ENCODE results near the gene IL1R1.
A peak's percentile ranks its signal among the peaks of the same experiment; 100 is the strongest.

IL1R1 gene

DNA sequence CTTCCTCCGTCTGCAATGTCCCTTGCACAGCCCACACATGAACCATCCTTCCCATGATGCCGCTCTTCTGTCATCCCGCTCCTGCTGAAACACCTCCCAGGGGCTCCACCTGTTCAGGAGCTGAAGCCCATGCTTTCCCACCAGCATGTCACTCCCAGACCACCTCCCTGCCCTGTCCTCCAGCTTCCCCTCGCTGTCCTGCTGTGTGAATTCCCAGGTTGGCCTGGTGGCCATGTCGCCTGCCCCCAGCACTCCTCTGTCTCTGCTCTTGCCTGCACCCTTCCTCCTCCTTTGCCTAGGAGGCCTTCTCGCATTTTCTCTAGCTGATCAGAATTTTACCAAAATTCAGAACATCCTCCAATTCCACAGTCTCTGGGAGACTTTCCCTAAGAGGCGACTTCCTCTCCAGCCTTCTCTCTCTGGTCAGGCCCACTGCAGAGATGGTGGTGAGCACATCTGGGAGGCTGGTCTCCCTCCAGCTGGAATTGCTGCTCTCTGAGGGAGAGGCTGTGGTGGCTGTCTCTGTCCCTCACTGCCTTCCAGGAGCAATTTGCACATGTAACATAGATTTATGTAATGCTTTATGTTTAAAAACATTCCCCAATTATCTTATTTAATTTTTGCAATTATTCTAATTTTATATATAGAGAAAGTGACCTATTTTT is 35.4 kb downstream of the IL1R1 start:
- DNase-seq: no peak

DNA sequence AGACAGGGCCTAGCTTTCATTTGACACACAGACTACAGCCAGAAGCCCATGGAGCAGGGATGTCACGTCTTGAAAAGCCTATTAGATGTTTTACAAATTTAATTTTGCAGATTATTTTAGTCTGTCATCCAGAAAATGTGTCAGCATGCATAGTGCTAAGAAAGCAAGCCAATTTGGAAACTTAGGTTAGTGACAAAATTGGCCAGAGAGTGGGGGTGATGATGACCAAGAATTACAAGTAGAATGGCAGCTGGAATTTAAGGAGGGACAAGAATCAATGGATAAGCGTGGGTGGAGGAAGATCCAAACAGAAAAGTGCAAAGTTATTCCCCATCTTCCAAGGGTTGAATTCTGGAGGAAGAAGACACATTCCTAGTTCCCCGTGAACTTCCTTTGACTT is 36.5 kb downstream of the IL1R1 start:
- no peak for DNase-seq

DNA sequence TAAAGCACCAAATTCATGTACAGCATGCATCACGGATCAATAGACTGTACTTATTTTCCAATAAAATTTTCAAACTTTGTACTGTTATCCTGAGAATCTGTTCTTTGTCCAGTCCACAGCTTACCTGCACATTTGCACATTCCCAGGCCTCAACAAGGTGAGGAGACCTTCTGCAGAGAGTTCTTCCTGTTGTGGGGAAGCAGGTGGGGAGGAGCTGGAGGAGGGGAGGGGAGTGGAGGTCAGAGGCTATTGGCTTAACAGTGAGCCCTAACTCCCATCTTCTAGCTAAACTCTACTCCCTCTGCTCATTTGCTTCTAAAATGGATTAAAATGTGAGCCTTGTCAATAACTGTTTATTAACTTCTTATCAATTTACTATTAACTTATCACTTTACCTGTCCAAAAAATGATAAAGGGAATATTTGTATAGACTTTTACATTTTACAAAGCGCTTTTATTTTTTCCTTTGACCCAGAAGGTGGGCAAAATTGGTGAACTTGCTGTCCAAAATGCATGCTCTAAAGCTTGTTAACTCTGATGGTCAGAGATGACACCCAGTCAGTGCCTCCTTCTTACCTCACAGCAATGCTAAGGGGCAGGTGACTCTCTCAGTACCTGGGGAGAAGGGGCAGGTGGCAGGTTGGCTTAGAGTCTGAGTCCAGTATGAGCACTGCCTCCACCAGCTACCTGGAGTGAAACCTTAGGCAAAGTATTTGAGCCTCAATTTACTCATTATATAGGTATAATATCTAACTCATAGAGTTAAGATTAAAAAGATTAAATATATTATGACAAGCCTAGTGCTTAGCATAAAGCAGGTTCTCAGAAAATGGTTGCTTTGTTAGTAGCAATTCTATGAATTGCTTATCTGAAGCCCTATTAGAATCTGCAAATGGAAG is 37.5 kb downstream of the IL1R1 start:
- no peak for DNase-seq

DNA sequence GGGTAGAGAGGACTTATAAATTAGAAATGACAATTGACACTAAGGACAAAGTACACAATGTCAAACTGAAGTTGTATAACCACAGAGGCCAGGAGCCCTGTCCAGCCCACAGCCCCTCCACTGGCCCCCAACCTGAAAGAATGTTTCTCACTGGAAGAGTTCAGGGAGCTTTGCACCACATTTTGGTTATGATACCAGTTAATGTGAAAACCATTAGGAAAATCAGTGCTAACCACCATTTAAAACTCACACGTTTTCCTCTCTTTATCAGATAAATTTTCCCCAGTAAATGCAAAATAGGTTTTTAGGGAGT is 38.1 kb downstream of the IL1R1 start:
- DNase-seq: no peak

DNA sequence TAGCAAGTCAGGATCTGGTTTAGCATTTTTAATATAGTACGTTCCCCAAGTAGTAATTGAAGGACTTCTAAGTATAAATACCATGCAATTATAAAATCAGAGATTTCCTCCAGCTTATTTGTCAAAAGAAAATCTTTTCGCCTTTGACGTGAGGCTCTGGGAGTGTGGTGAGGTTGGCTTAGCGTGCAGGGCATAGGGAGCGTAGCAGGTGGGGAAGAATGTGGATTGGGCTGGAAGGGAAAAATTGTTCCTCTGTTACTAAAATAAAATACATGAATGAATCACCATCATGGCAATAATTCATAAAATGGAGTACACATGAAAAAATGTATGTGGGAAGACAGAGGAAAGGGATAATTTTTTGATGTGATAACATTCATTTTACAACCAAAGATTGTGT is 38.8 kb downstream of the IL1R1 start:
- DNase-seq: no peak

DNA sequence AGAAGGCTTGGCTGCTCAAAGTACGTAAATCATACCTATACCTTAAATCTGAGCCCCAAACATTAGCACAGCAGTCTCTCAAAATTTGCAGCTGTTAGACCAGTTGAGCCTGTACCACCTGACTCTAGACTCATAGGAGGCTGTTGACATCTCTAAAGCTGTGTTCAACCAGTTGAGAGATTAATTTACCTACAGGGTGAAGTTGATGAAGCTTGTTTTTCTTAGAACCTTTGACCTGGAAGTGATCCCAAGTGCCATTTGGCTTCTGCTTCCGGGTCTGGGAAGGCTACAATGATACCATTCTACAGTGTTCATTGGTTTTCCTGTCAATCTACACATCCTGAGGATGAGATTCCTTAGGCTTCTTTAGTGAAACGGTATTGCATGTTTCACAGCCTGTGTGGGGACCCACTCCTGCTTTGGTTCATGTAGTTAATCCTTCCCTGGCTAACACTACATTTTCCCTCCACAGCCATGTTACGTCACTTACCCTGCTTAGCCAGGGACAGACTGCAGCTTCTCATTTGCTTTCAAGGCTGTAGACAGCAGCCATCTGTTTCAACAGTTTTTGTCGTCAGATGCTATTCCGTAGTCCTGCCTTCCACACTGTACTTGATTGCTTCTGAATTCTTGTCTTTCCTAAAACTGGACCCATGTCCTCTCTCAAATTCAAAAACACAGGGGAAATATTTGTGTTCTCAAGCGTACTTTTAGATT is 39.5 kb downstream of the IL1R1 start:
- DNase-seq: no peak

DNA sequence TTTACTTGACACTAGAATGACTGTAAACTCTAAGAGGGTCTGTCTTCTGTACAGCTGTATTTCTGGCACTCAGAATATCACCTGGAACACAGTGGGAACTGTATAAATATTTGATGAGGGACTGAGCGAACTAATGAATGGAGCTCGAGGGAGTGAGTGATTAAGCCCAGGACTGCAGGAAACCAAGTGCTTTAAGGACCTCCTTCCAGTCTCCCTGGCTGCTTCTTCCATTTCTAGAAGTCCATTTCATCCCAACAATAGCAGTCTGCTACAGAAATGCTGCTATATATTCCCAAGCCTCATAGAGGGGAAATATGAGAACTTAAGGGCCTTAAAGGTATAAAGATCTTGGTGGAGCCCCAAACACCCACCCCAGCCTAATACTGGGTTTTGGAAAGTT is 41.5 kb downstream of the IL1R1 start:
- DNase-seq: no peak

DNA sequence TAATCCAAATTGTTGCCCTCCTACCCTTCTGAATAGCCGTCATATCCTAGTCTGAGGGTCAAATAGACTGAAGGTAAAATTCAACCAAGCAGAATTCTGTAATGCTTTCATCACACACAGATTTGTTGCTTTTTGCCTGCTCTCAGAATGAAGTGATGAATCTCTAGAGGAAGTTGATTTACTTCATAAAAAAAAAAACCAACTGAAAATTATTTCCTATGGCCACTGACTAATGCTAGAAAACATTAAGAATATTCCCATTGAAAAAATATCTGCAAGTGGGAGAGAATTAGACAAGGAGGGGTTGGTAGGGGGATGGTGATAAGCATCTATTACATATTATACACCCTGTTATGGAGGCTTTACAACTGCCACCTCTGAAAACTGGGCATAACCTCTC is 42.0 kb downstream of the IL1R1 start:
- no peak for DNase-seq

DNA sequence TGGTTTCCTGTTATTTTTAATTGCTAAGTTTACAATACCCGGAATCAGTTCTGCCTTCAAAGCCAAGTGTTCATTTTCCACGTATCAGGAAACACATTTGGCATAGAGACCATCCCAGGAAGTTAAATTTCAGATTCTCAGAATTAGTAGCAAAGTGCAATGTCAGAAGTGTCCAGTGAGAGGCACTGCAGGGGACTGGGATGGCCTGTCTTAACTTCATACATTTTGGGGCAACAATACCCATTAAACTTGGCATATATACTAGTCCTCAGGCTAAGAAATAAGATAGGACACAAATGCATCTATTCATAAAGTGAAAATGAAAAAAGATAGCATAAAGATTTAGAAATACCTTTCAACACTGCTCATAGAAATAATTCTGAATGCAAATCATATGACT is 42.8 kb downstream of the IL1R1 start:
- DNase-seq: no peak

DNA sequence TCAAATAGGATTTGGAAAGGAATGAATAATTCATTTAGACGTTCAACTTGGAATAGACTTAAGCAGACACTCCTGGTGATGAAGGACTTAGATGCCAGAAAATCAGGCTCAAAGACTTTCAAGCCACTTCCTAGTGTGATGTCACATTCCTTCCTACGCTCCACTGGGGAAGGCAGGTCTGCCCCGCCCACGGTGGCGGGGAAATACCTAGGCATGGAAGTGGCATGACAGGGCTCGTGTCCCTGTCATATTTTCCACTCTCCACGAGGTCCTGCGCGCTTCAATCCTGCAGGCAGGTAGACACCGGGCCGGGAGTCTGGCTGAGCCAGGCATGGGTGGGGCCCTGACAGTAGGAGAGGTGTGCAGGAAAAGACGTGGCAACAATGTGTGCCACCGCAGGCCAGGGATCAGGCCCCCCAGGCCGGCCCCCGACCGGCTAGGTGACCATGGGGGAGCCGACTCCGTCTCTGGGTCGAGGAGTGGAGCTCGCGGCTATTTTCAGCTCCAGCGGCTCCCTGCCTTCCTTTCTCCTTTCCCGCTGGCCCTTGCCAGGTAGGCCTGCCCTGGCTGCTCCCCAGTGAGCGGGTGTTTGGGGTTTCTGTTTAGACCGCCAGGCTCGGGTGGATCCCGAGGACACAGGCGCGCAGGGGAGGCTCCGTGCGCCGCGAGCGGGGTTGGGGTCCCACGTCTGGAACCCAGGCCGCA is 44.4 kb downstream of the IL1R1 start, which contains the start of gene IL1RL2:
IL1RL2 (plus strand) TSS at position 233 of the 705 bp plus-strand sequence. CDS start 845 bp downstream, outside the sequence.
- no peak for DNase-seq

DNA sequence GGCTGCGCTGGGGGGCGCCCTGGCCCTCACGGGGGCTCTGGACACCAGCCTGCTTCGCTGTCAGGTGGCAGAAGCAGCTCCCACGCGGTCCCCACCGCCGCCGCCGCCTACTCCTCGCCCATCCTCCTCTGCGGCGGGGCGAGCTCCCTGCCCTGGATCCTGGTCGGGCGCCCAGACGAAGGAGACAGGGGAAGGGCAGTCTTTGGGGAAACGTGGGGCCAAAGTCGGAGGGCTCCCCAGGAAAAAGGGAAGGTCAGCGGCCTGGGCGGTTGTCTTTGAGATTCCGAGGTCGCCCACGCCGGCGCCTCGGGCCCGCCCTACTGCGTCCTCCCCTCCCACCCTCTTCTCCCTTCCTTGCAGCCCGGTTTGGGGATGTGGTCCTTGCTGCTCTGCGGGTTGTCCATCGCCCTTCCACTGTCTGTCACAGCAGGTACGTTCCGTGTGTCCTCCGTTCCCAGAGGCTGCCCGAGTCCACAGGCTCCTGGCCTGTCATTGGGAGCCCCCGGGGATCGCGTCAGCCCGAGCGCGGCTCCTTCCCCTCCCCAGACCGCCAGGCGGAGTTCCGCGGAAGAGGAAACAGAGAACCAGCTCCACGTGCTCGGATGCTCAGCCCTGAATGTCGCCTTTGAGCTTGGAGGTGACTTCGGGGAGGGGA is 45.1 kb downstream of the IL1R1 start:
- DNase-seq: peak in 1 of 2 donors; percentile 16

DNA sequence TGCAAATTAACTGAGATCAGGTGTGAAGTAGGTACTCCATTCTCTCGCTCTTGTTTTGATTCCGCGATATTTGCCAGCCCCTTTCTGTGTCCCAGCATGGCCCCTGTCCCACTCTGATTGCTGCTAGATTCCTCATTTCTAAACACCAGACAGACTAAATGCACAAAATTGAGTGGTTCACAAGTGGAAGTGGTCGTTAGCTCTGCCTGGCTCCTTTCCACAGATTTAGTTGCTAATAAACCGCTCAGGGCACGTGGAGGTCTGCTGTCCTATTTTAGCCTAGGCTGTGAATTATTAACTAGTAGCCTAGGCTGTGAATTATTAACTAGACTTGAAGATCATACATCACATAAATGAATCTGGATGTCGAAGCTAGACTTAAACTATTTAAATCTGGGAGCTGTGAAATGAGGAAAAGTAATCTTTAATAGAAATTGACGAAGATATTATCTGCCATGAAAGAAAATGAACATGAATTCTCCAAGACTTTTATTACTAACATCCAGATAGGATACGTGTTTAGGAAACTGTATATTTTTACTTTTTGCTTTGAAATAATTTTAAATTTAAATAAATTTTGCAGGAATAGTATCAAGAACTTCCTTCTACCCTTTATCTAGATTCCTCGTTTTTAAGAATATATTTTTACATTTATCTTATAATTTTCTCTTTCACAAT is 48.0 kb downstream of the IL1R1 start:
- no peak for DNase-seq

DNA sequence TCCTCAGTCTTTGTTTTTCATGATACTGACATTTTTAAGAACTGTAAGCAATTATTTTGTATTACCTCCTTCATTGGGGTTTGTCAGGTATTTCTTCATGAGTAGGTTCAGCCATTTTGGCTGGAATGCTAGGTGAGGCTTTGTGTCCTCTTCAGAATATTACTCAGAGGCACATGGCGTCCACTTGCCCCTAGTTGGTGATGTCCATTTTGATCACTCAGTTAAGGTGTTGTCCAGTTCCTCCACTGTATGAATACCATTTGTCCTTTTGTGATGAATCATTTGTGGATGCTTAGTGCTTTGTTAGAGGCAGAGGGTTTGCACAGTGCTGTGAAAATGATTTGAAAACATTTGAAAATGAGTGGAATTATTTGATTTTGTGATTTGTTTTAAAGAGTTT is 49.0 kb downstream of the IL1R1 start:
- no peak for DNase-seq

DNA sequence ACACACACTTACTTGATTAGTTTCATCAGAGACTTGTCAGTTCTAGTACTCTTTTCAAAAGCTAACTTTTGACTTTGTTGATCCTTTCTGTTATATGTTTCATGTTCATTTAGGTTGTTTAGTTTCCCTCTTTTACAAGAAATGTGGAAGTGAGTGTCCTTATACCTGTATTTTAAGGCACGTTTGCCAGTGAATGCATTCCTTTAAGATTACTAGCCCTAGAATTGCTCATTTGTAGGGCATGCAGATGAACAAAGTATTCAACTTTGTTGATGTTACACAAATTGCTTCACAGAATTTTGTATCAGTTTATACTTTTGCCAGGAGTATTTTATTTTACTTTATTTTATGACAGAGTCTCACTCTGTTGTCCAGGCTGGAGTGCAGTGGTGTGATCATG is 50.5 kb downstream of the IL1R1 start:
- no peak for DNase-seq

DNA sequence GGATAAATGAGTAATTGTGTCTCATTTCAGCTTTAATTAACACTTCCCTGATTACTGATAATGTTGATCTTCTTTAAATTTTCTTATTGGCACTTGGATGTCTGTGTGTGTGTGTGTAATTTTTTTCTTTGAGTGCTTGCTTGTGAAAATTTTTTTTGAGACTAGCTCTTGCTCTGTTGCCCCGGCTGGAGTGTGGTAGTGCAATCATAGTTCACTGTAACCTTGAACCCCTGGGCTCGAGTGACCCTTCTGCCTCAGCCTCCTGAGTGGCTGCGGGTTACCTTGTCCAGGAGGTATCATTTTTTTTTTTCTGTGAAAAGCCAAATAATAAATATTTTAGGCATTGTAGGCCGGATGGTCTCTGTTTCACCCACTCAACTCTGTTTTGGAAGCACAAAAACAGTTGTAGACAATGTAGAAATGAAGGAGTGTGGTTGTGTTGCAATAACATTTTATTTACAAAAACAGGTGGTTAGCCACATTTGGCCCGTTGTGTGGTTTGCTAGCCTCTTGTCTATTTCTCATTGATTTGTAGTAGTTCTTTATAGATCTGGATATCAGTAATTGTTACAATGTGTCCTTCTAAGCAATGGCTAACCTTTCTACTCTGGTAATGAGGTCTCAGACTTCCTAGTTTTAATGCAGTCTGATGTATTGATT is 52.2 kb downstream of the IL1R1 start:
- DNase-seq: no peak

DNA sequence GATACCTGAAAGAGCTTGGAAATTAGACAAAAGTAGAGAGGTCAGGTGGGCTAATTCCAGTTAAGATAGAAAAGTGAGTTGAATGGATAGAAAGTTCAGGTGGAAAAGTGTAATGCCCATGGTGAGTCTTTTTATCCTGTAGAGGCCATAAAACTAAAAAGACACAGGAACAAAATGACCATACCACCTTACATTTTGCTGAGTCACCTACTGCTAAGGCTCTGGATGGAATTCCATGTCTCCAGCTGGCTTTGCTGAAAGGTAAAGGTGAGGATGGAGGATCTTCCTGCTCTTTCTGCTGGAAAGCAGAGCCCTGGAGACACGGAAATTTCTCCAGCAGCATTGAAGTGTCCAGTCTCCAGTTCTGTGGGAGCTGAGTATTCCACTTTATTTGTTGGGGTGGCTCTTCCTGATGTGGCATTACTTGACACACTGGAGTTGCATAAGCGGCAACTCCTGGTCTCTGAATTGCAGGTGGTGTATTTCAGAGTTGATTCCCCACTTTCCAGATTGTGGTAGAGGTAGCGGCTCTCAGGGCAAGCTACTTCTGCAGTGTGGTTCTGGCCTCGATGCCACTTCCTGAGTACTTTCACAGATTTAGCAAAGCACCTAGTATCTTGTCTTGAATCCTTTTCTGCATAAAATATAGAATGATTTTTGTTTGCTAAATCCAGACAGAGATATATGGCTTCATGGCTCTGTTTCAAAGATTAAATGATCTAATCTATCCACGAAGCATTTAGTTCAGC is 55.0 kb downstream of the IL1R1 start:
- DNase-seq: no peak

DNA sequence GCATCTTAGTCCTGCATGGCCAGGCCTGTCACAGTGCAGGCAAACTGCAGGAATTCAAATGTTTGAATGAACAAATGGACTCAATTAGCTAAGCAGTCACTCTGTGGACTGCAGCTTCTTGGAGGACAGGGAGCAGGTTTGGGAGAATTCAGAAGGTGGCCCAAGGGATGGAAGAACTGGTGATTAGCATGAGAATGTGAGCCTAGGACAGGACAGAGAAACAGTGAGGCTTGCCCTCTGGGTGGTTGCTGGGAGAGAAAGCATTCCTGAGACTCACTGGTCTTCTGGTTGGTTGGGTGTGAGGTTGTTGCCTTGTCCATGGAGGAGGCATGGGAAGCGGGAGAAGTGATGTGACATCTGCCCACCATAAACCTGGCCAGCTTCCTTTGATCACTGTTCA is 58.0 kb downstream of the IL1R1 start:
- DNase-seq: no peak

DNA sequence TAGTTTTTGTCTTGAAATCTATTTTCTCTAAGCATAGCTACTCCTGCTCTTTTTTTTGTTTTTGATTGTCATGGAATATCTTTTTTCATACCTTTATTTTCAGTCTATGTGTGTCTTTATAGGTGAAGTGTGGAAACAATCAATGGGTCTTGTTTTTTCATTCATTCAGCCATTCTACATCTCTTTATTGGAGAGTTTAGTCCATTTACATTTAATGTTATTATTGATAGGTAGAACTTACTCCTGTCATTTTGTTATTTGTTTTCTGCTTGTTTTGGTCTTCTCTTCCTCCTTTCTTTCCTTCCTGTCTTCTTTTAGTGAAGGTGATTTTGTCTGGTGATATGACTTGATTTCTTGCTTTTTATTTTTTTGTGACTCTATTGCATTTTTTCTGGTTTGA is 62.1 kb downstream of the IL1R1 start:
- DNase-seq: no peak

DNA sequence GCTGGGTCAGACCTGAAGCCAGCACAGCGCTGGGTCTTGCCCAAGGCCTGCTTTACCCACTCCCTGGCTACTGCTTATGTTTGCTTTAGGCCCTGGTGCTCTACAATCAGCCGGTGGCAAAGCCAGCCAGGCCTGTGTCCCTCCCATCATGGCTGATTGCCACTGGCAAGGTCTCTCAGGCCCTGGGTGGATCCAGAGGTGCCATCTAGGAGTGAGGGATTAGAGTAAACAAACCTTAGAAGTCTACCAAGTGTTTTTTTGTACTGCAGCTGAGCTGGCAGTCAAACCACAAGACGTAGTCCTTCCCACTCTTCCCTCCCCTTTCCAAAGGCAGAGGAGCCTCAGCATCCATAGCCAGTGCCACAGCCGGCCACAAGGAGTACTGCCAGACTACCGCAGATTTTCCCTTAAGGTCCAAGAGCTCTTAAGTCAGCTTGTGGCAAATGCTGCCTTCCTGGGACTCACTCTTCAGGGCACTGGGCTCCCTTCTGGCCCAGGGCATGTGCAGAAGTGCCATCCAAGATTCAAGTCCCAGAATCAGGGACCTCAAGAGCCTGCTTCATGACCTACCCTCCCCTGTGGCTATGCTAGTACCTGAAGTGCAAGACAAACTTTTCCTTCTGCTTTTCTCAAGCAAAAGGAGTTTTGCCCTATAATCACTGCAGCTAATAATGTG is 64.3 kb downstream of the IL1R1 start:
- DNase-seq: no peak

DNA sequence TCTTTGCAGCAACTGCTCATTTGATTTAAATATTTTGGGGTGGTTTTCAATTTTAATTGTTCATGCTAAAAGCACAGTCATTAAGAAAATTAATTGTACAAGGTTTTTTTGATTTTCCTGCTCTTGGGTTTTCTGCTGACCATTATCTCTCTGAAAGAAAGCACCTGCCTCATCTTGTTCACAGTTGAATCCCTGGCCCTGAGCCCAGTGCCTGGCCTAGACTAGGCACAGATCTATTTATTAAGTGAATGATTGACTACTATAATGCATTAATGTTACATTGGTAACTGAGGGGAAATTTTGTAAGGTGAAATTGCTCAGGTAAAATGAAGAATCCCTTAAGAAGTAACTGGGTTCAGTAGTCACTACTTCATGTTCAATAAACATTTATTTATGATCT is 66.2 kb downstream of the IL1R1 start:
- no peak for DNase-seq
